ENCODE results near the gene RRP8. TPM values are rescaled to one million over a fixed set of nuclear protein-coding genes. Genes with fewer than 3 reads are reported as not detected.
A peak's percentile ranks its signal among the peaks of the same experiment; 100 is the strongest.

Gene RRP8
- total RNA-seq, 4 donors from 2014 or later: 14.9 to 22.7 (median 18.0) TPM

- intact Hi-C loops (cut with DNase I; ENCODE audit: low total_unique reads): no loop called here
- WGBS, 2 donors: 81 to 84% methylated on average over 8 of the region's 8 CpGs
- peak; percentile 9 to 81 for DNase-seq (ENCODE audit: low spot score in 2 of 2)
- TF ChIP-seq CTCF (IDR thresholded peaks at IDR 0.05): no peak
- TF ChIP-seq POLR2A (IDR thresholded peaks at IDR 0.05): no peak
- H3K4me3 ChIP-seq (ENCODE audit: low read depth, poor library complexity, severe bottlenecking): no peak overlapping the region
These were observed 6.1 kb upstream of the RRP8 start for GRCh38 chr11:6609502-6610015.

GRCh38 chr11:6608726-6609501 is 5.5 kb upstream of the RRP8 start:
- DNase-seq (ENCODE audit: low spot score in 2 of 2): peak; percentile 10 to 70
- TF ChIP-seq POLR2A (IDR thresholded peaks at IDR 0.05) (no peak), CTCF (IDR thresholded peaks at IDR 0.05) (no peak)
- no peak overlapping the region for H3K4me3 ChIP-seq (ENCODE audit: low read depth, poor library complexity, severe bottlenecking)
- intact Hi-C loops (cut with DNase I; ENCODE audit: low total_unique reads): no loop called here
- 83 to 87% methylated on average over 14 of the region's 14 CpGs for WGBS, 2 donors

- H3K4me3 ChIP-seq (ENCODE audit: low read depth, poor library complexity, severe bottlenecking): no peak overlapping the region
- peak; percentile 11 to 81 for DNase-seq (ENCODE audit: low spot score in 2 of 2)
- TF ChIP-seq CTCF (IDR thresholded peaks at IDR 0.05) (no peak), POLR2A (IDR thresholded peaks at IDR 0.05) (no peak)
- 89 to 95% methylated on average over 9 of the region's 9 CpGs for WGBS, 2 donors
- intact Hi-C loops (cut with DNase I; ENCODE audit: low total_unique reads): no loop called here
These were observed 4.6 kb upstream of the RRP8 start for GRCh38 chr11:6608011-6608410.

GRCh38 chr11:6607190-6607795 is 3.9 kb upstream of the RRP8 start:
- intact Hi-C loops (cut with DNase I; ENCODE audit: low total_unique reads): no loop called here
- TF ChIP-seq CTCF (IDR thresholded peaks at IDR 0.05): no peak
- no peak for TF ChIP-seq POLR2A (IDR thresholded peaks at IDR 0.05)
- DNase-seq (ENCODE audit: low spot score in 2 of 2): peak; percentile 2 to 5

GRCh38 chr11:6606471-6607189 is 3.2 kb upstream of the RRP8 start:
- DNase-seq (ENCODE audit: low spot score in 2 of 2): peak; percentile 88 to 98
- intact Hi-C loops (cut with DNase I; ENCODE audit: low total_unique reads): no loop called here
- TF ChIP-seq CTCF (IDR thresholded peaks at IDR 0.05) (no peak), POLR2A (IDR thresholded peaks at IDR 0.05) (no peak)
- 17 to 18% methylated on average over 11 of the region's 11 CpGs for WGBS, 2 donors
- H3K4me3 ChIP-seq (ENCODE audit: low read depth, poor library complexity, severe bottlenecking): no peak overlapping the region

More at GRCh38 chr11:6607190-6607795, 3.9 kb upstream of the RRP8 start:
- H3K4me3 ChIP-seq (ENCODE audit: low read depth, poor library complexity, severe bottlenecking): no peak overlapping the region

Data from lower leg skin (tissue), 4 donors.